Adipocyte (in vitro differentiated cells): ENCODE results near the gene PARP1.

Source experiments
- DNase-seq: peaks from one replicate; pipeline ENCODE4 v3.0.0-alpha.2; 2015; ENCODE audit warnings: low read depth
- H3K27me3 ChIP-seq: replicated peaks from 2 replicates; pipeline ENCODE4 v1.7.0; 2013; ENCODE audit warnings: mild to moderate bottlenecking, low read length, moderate library complexity; ENCODE audit not compliant: control insufficient read depth, insufficient read depth
- H3K36me3 ChIP-seq: 2 replicates; pipeline ENCODE4 v1.7.0; 2013; ENCODE audit warnings: low read length, mild to moderate bottlenecking, moderate library complexity; ENCODE audit not compliant: control insufficient read depth, insufficient read depth, severe bottlenecking
- H3K4me1 ChIP-seq: 2 replicates; pipeline ENCODE4 v1.7.0; 2013; ENCODE audit warnings: mild to moderate bottlenecking, low read length, moderate library complexity; ENCODE audit not compliant: control insufficient read depth, insufficient read depth
- H3K4me3 ChIP-seq: 2 replicates; pipeline ENCODE4 v1.7.0; 2013; ENCODE audit warnings: mild to moderate bottlenecking, low read length, moderate library complexity
- H3K9ac ChIP-seq: 2 replicates; pipeline ENCODE4 v1.7.0; 2013; ENCODE audit warnings: mild to moderate bottlenecking, low read length, moderate library complexity
- H3K9me3 ChIP-seq: 2 replicates; pipeline ENCODE4 v1.7.0; 2013; ENCODE audit warnings: mild to moderate bottlenecking, low read length, moderate library complexity; ENCODE audit not compliant: control insufficient read depth

PARP1 gene

GRCh38 chr1:226403201-226404034 lies 4.5 kb downstream of the PARP1 start:
- peaks cover 27% of the 10 kb centered on the region for H3K36me3 ChIP-seq
- peak overlapping the region; percentile 39 for H3K4me3 ChIP-seq

GRCh38 chr1:226402739-226403165 lies 5.1 kb downstream of the PARP1 start:
- Histone ChIP-seq H3K4me1 (peaks cover 42% of the 10 kb centered on the region), H3K36me3 (peaks cover 27% of the 10 kb centered on the region)

More at GRCh38 chr1:226403201-226404034, 4.5 kb downstream of the PARP1 start:
- H3K9ac ChIP-seq, result peak overlapping the region; percentile 68
- H3K9me3 ChIP-seq, result no peaks in the 10 kb centered on the region
- H3K27me3 ChIP-seq, result no peaks in the 10 kb centered on the region
- DNase-seq, result peak; percentile 35
- peaks cover 41% of the 10 kb centered on the region for H3K4me1 ChIP-seq

GRCh38 chr1:226401355-226402303 lies 6.3 kb downstream of the PARP1 start:
- Histone ChIP-seq H3K9me3 (no peaks in the 10 kb centered on the region), H3K4me1 (peaks cover 48% of the 10 kb centered on the region), H3K4me3 (no peak overlapping the region), H3K9ac (no peak overlapping the region), H3K27me3 (no peaks in the 10 kb centered on the region), H3K36me3 (peaks cover 27% of the 10 kb centered on the region)
- no peak for DNase-seq

More at GRCh38 chr1:226402739-226403165, 5.1 kb downstream of the PARP1 start:
- DNase-seq, result no peak
- Histone ChIP-seq H3K4me3 (no peak overlapping the region), H3K9me3 (no peaks in the 10 kb centered on the region), H3K27me3 (no peaks in the 10 kb centered on the region), H3K9ac (no peak overlapping the region)

- peaks cover 27% of the 10 kb centered on the region for H3K36me3 ChIP-seq
- H3K9me3 ChIP-seq, result no peaks in the 10 kb centered on the region
- no peak for DNase-seq
- no peak overlapping the region for H3K4me3 ChIP-seq
- peaks cover 44% of the 10 kb centered on the region for H3K4me1 ChIP-seq
- H3K27me3 ChIP-seq, result no peaks in the 10 kb centered on the region
- no peak overlapping the region for H3K9ac ChIP-seq
These were observed 7.2 kb downstream of the PARP1 start for GRCh38 chr1:226400519-226401354.

GRCh38 chr1:226397955-226398636 lies 9.8 kb downstream of the PARP1 start:
- peaks cover 27% of the 10 kb centered on the region for H3K36me3 ChIP-seq
- H3K9ac ChIP-seq, result no peak overlapping the region
- H3K4me1 ChIP-seq, result peaks cover 30% of the 10 kb centered on the region
- no peaks in the 10 kb centered on the region for H3K27me3 ChIP-seq
- H3K9me3 ChIP-seq, result no peaks in the 10 kb centered on the region
- DNase-seq, result no peak
- H3K4me3 ChIP-seq, result no peak overlapping the region

GRCh38 chr1:226397011-226397926 lies 10.6 kb downstream of the PARP1 start:
- H3K4me3 ChIP-seq, result no peak overlapping the region
- DNase-seq, result no peak
- H3K4me1 ChIP-seq, result peaks cover 25% of the 10 kb centered on the region
- H3K27me3 ChIP-seq, result no peaks in the 10 kb centered on the region
- no peak overlapping the region for H3K9ac ChIP-seq
- no peaks in the 10 kb centered on the region for H3K9me3 ChIP-seq
- peaks cover 27% of the 10 kb centered on the region for H3K36me3 ChIP-seq

GRCh38 chr1:226395753-226396152 lies 12.1 kb downstream of the PARP1 start:
- H3K36me3 ChIP-seq, result peaks cover 13% of the 10 kb centered on the region
- no peak overlapping the region for H3K4me3 ChIP-seq
- no peak for DNase-seq
- no peak overlapping the region for H3K9ac ChIP-seq
- peaks cover 25% of the 10 kb centered on the region for H3K4me1 ChIP-seq
- H3K9me3 ChIP-seq, result no peaks in the 10 kb centered on the region
- H3K27me3 ChIP-seq, result no peaks in the 10 kb centered on the region

GRCh38 chr1:226394462-226394861 lies 13.4 kb downstream of the PARP1 start:
- no peaks in the 10 kb centered on the region for H3K9me3 ChIP-seq
- peaks cover 14% of the 10 kb centered on the region for H3K36me3 ChIP-seq
- no peak overlapping the region for H3K4me3 ChIP-seq
- no peaks in the 10 kb centered on the region for H3K27me3 ChIP-seq
- no peak overlapping the region for H3K9ac ChIP-seq
- DNase-seq, result no peak
- peaks cover 25% of the 10 kb centered on the region for H3K4me1 ChIP-seq

GRCh38 chr1:226390681-226391080 lies 17.2 kb downstream of the PARP1 start:
- H3K36me3 ChIP-seq, result peaks cover 49% of the 10 kb centered on the region
- H3K9me3 ChIP-seq, result no peaks in the 10 kb centered on the region
- no peaks in the 10 kb centered on the region for H3K27me3 ChIP-seq
- H3K9ac ChIP-seq, result no peak overlapping the region
- no peak for DNase-seq
- H3K4me3 ChIP-seq, result no peak overlapping the region
- H3K4me1 ChIP-seq, result peaks cover 11% of the 10 kb centered on the region
